ENCODE data around the gene ZNF43.

GRCh38 chr19:21767065-21767800, 68.7 kb downstream of the ZNF43 start, which contains the start of gene ZNF100:
- no peak for TF ChIP-seq CTCF (IDR thresholded peaks at IDR 0.05 in 8 of 11, conservative IDR thresholded peaks at IDR 0.05 in 3 of 11)
- peak in 1 of 3 donors; percentile 48 for TF ChIP-seq POLR2A (IDR thresholded peaks at IDR 0.05)
- peak; percentile 78 to 88 (median 87) for TF ChIP-seq POLR2AphosphoS5 (IDR thresholded peaks at IDR 0.05)

All from spleen (tissue), 7 donors.